Neural progenitor cell (in vitro differentiated cells): ENCODE results near the gene SPEN. TPM values are rescaled to one million over a fixed set of nuclear protein-coding genes. Genes with fewer than 3 reads are reported as not detected.
"Not testable (repeated sequence)": the region's sequence is repeated elsewhere in the genome, so short reads cannot be mapped to it uniquely, and the experiment has no call there.

Source experiments
- DNase-seq: peaks from one replicate; pipeline ENCODE4 v3.0.0-alpha.2; 2016; ENCODE audit warnings: low spot score
- H2AFZ ChIP-seq: fragments of 200-600 bp; sonication (generic); replicated peaks from 2 replicates; pipeline ENCODE4 v1.6.1; 2016; ENCODE audit warnings: antibody characterized with exemption
- H3F3A ChIP-seq: fragments of 200-600 bp; sonication (generic); 2 replicates; pipeline ENCODE4 v1.6.1; 2016; ENCODE audit warnings: antibody characterized with exemption, low read depth
- H3K27ac ChIP-seq: fragments of 200-600 bp; sonication (generic); 2 replicates; pipeline ENCODE4 v1.5.1; 2016; ENCODE audit warnings: mild to moderate bottlenecking
- H3K27me3 ChIP-seq: fragments of 200-600 bp; sonication (generic); 2 replicates; pipeline ENCODE4 v1.6.1; 2016; ENCODE audit warnings: mild to moderate bottlenecking, moderate library complexity
- H3K36me3 ChIP-seq: fragments of 200-600 bp; sonication (generic); 2 replicates; pipeline ENCODE4 v1.5.1; 2016
- H3K4me1 ChIP-seq: fragments of 200-600 bp; sonication (generic); 2 replicates; pipeline ENCODE4 v1.6.1; 2016; ENCODE audit warnings: mixed run types
- H3K4me2 ChIP-seq: fragments of 200-600 bp; sonication (generic); 2 replicates; pipeline ENCODE4 v1.6.1; 2016
- H3K4me3 ChIP-seq: fragments of 200-600 bp; sonication (generic); 2 replicates; pipeline ENCODE4 v1.5.1; 2016
- H3K79me2 ChIP-seq: fragments of 200-600 bp; sonication (generic); 2 replicates; pipeline ENCODE4 v1.6.1; 2016; ENCODE audit warnings: low read depth
- H3K9ac ChIP-seq: fragments of 200-600 bp; sonication (generic); 2 replicates; pipeline ENCODE4 v1.6.1; 2016
- H3K9me3 ChIP-seq: fragments of 200-600 bp; sonication (generic); 2 replicates; pipeline ENCODE4 v1.5.1; 2016; ENCODE audit warnings: low read depth
- H4K20me1 ChIP-seq: fragments of 200-600 bp; sonication (generic); 2 replicates; pipeline ENCODE4 v1.6.1; 2016; ENCODE audit warnings: low read depth
- H3K27ac Mint-ChIP-seq: 3 replicates; pipeline ENCODE4 v1.8.0; 2021; ENCODE audit warnings: mixed read lengths
- H3K27me3 Mint-ChIP-seq: 2 replicates; pipeline ENCODE4 v1.8.0; 2022; ENCODE audit warnings: low read depth, mild to moderate bottlenecking, inconsistent platforms, moderate library complexity, mixed read lengths; ENCODE audit not compliant: insufficient read depth
- H3K36me3 Mint-ChIP-seq: 3 replicates; pipeline ENCODE4 v1.8.0; 2021; ENCODE audit warnings: mixed read lengths
- H3K4me1 Mint-ChIP-seq: 3 replicates; pipeline ENCODE4 v1.8.0; 2021; ENCODE audit warnings: mixed read lengths
- H3K4me3 Mint-ChIP-seq: 3 replicates; pipeline ENCODE4 v1.8.0; 2021; ENCODE audit warnings: mild to moderate bottlenecking, moderate library complexity, mixed read lengths
- H3K9me3 Mint-ChIP-seq: 3 replicates; pipeline ENCODE4 v1.8.0; 2020; ENCODE audit warnings: mixed read lengths
- CTCF ChIP-seq: fragments of 200-600 bp; sonication (generic); IDR thresholded peaks from 2 replicates; pipeline ENCODE4 v1.5.1; 2017; ENCODE audit warnings: antibody characterized with exemption, mild to moderate bottlenecking
- EZH2 ChIP-seq: fragments of 200-600 bp; sonication (generic); IDR thresholded peaks from 2 replicates; pipeline ENCODE4 v1.6.1; 2017; ENCODE audit warnings: antibody characterized with exemption, mild to moderate bottlenecking, moderate library complexity
- EZH2phosphoT487 ChIP-seq: fragments of 200-600 bp; sonication (generic); IDR thresholded peaks from 2 replicates; pipeline ENCODE4 v1.6.1; 2017; ENCODE audit warnings: antibody characterized with exemption
- total RNA-seq: library from RNA; depleted of rRNA; stranded (reverse); fragments of >200 nt; gene quantifications from 2 replicates; pipeline ENCODE4 v1.2.3, GENCODE V29; 2015; ENCODE audit warnings: low replicate concordance

Gene SPEN
- total RNA-seq, 1 donor from 2014 or later: 59.6 TPM

- Histone ChIP-seq H3K4me3 (peak overlapping the region; percentile 90), H3K4me1 (peaks cover 3% of the 10 kb centered on the region), H3F3A (peaks cover 10% of the 10 kb centered on the region), H3K4me2 (peak overlapping the region; percentile 92), H3K9me3 (peaks cover 4% of the 10 kb centered on the region), H2AFZ (peak overlapping the region; percentile 87), H3K36me3 (peaks cover 3% of the 10 kb centered on the region), H3K79me2 (peaks cover 20% of the 10 kb centered on the region), H4K20me1 (peaks cover 13% of the 10 kb centered on the region), H3K27ac (no peak overlapping the region), H3K9ac (peak overlapping the region; percentile 63), H3K27me3 (peaks cover 10% of the 10 kb centered on the region)
- H3K27ac Mint-ChIP-seq: no peak overlapping the region
- no peak for TF ChIP-seq EZH2phosphoT487
- H3K4me3 Mint-ChIP-seq: peak overlapping the region; percentile 94
- peaks cover 19% of the 10 kb centered on the region for H3K36me3 Mint-ChIP-seq
- peaks cover 14% of the 10 kb centered on the region for H3K4me1 Mint-ChIP-seq
- H3K9me3 Mint-ChIP-seq: peaks cover 8% of the 10 kb centered on the region
- peaks cover 3% of the 10 kb centered on the region for H3K27me3 Mint-ChIP-seq
- DNase-seq: no peak
Observed at GRCh38 chr1:15974855-15975254, 127.3 kb downstream of the SPEN start.

GRCh38 chr1:15975358-15975804, 127.9 kb downstream of the SPEN start:
- Histone ChIP-seq H3K4me1 (peaks cover 3% of the 10 kb centered on the region), H3K4me2 (peak overlapping the region; percentile 92), H3K27ac (no peak overlapping the region), H4K20me1 (peaks cover 13% of the 10 kb centered on the region), H3K4me3 (peak overlapping the region; percentile 90), H3K27me3 (peaks cover 10% of the 10 kb centered on the region), H3K79me2 (peaks cover 20% of the 10 kb centered on the region), H3F3A (peaks cover 10% of the 10 kb centered on the region), H3K9me3 (peaks cover 4% of the 10 kb centered on the region), H3K9ac (peak overlapping the region; percentile 85), H2AFZ (peak overlapping the region; percentile 87), H3K36me3 (no peaks in the 10 kb centered on the region)
- DNase-seq: peak; percentile 89
- no peak for TF ChIP-seq EZH2phosphoT487
- TF ChIP-seq CTCF: peak; percentile 51
- Mint-ChIP-seq H3K27ac (no peak overlapping the region), H3K4me1 (peaks cover 14% of the 10 kb centered on the region), H3K36me3 (peaks cover 14% of the 10 kb centered on the region), H3K4me3 (peak overlapping the region; percentile 94), H3K27me3 (peaks cover 3% of the 10 kb centered on the region), H3K9me3 (peaks cover 3% of the 10 kb centered on the region)

GRCh38 chr1:15975805-15976680, 128.5 kb downstream of the SPEN start, which contains the start of gene ZBTB17:
Gene ZBTB17 (minus strand): TSS chr1:15976101. CDS start chr1:15948495, 27,606 bp downstream.
- H3K27me3 Mint-ChIP-seq: peaks cover 3% of the 10 kb centered on the region
- H3K36me3 Mint-ChIP-seq: peaks cover 9% of the 10 kb centered on the region
- Histone ChIP-seq H2AFZ (peak within 1 kb of the TSS; percentile 87), H3K9ac (peak within 1 kb of the TSS; percentile 85), H3K9me3 (peaks cover 4% of the 10 kb centered on the region), H4K20me1 (peaks cover 13% of the 10 kb centered on the region), H3K36me3 (no peaks in the 10 kb centered on the region), H3K27ac (peak within 1 kb of the TSS; percentile 83), H3K4me3 (peak within 1 kb of the TSS; percentile 90), H3F3A (peaks cover 10% of the 10 kb centered on the region), H3K79me2 (peaks cover 20% of the 10 kb centered on the region), H3K4me1 (peaks cover 3% of the 10 kb centered on the region), H3K4me2 (peak within 1 kb of the TSS; percentile 92), H3K27me3 (peaks cover 12% of the 10 kb centered on the region)
- H3K4me1 Mint-ChIP-seq: peaks cover 14% of the 10 kb centered on the region
- peak within 1 kb of the TSS; percentile 23 for H3K27ac Mint-ChIP-seq
- TF ChIP-seq CTCF: no peak
- no peak for TF ChIP-seq EZH2
- TF ChIP-seq EZH2phosphoT487: no peak
- peaks cover 4% of the 10 kb centered on the region for H3K9me3 Mint-ChIP-seq
- H3K4me3 Mint-ChIP-seq: peak within 1 kb of the TSS; percentile 94
- DNase-seq: peak; percentile 99

GRCh38 chr1:15977947-15978346, 130.4 kb downstream of the SPEN start:
- Mint-ChIP-seq H3K9me3 (peaks cover 13% of the 10 kb centered on the region), H3K4me1 (peaks cover 14% of the 10 kb centered on the region)
- not testable (repeated sequence) for H3K36me3 Mint-ChIP-seq, H3K27ac ChIP-seq, DNase-seq, H3K9ac ChIP-seq, H3K4me3 ChIP-seq, H3K9me3 ChIP-seq, H3K27me3 Mint-ChIP-seq, H3K4me3 Mint-ChIP-seq, H3F3A ChIP-seq, H2AFZ ChIP-seq, H3K4me1 ChIP-seq, H3K36me3 ChIP-seq, H3K27ac Mint-ChIP-seq, H3K4me2 ChIP-seq
- Histone ChIP-seq H3K79me2 (peaks cover 20% of the 10 kb centered on the region), H4K20me1 (peaks cover 13% of the 10 kb centered on the region), H3K27me3 (peaks cover 20% of the 10 kb centered on the region)
